Amniotic epithelial cell (primary cell): ENCODE results near the gene WDR81.

ENCODE experiments used
- DNase-seq: peaks from one replicate; pipeline ENCODE4 v3.0.0-alpha.2; 2010; ENCODE audit warnings: low read depth

Gene WDR81

DNA sequence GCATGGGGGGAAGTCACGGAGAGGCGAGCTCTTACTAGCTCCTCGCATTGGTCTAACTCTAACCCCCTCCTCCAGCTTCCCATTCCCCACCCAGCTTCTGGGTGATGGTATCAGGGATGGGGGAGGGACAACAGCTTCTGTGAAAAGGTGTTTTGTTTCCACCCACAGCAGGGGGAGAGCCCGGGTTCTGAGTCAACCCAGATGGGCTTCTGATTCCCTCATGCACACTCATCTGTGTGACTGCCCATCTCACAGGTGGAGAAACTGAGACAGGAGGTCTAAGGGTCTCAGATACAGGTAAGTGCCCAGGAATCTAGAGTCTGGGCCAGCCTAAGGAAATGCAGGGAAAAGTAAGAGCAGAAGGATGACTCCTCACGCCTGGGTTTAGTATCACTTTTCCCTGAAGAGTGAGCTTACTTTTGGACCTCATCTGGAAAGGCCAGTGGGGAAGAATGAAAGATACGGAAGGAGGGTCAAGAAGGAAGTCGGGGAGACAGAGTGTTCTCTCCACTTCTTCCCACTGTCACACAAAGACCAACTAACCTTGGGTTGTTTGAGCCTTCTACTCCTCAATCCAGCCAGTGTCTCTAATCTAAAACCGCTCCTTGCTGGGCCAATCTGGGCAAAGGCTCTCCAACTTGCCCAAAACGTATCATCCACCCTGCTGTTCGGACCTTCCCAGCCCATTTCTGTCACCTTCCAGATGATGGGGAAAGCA is 11.2 kb upstream of the WDR81 start:
- DNase-seq, result no peak

- peak; percentile 48 for DNase-seq
These were observed 10.6 kb upstream of the WDR81 start for GRCh38 chr17:1713878-1714426.

DNA sequence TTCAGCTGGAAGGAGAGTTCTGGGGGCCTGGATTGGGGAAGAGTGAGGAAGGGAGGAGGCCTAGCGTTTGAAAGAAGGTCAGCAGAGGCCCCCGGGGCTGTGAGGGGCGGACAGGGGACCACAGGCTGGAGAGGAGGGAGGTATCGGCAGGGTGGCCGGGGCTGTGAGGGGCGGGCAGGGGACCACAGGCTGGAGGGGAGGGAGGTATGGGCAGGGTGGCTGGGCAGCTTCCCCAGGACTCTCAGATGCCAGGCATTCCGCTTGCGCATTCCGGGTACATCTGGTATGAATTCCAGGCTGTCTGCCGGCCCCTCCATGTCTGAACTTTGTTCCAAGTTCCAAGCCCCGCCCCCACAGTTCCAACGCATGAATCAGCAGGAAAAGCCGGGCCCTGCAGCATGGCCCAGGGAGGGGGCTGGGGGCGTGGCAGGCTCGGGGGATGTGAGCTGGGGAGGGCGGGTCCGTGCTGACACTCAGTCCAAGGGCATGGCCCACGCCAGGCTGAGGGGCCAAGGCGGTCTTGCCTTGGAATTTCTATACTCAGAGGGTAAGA is 10.0 kb upstream of the WDR81 start:
- DNase-seq, result peak; percentile 96

DNA sequence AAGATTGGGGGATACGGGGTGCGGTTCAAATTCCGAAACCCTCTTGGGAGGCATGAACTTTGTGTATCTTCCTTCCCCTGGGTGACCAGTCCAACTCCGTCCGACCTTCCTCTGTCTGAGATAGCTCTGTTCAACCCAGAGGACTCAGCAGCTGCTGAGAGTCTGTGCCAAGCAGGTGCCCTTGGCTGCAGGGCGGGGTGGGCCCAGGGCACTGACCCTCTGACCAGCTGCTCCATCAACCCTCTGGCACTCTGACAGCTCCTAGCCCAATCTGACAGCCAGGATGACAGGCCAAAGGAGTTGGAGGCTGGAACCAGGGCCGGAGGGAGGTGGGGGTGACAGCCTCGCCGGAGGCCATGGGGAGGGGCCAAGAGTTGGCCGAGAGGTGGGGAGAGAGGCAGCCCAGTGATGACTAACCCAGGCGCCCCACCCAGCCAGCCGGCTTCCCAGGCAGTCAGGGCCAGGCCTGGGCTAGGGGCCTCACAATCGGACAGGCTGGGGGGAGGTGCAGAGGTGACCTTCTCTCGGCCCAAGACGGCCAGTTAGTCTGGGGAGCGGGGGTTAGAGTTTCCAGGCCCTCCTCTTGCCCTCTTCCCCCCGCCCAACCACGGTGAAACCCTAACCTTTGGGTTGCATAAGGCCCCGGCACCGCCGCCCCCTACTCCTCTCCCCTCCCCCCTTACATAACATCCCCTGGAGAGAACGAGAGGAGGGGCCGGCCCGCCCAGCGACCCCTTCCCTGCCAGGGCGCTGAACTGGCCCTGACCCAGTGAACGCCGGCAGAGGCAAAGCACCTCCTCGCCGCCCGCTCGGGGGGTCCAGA is 9.3 kb upstream of the WDR81 start:
- peak; percentile 85 for DNase-seq

- DNase-seq, result no peak
These were observed 8.8 kb upstream of the WDR81 start for GRCh38 chr17:1715803-1716075.

DNA sequence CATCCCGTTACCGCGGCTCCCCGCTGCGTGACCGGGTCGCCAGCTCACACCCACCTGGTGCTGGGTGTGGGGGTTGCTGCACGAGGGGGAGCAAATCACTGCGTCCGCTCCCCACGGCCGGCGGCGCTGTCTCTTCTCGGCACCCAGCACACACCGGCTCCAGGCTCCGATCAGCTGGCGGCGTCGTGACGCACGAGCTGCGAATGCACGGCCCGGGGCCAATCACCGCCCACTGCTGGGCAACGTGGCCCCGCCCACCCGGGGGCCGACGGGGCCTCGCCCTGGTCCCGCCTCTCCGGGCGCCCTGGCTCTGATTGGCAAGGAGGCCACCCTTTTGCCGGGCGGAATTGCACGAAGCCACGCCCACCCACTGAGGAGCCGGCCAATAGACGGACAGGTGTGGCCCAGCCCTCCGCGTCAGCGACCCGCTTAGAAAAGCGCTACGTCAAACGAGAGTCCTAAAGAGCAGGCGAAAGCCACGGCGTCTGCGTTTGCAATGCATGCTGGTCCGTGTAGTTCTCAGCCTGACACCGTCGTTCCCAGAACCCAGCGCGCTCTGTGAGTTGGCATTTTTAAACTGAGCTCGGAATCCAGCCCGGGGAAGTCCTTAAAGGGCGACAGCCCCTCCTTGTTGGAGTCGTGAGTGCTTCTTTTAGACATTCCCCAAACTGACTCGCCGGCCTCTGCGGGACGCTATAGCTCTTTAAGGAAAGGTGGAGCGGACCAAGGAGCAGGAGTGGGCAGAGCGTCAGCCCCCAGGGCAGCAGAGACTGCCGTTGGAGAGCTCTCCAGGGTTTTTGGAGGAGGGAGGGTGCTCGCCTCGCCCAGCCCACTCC is 8.2 kb upstream of the WDR81 start:
- peak; percentile 100 for DNase-seq

DNA sequence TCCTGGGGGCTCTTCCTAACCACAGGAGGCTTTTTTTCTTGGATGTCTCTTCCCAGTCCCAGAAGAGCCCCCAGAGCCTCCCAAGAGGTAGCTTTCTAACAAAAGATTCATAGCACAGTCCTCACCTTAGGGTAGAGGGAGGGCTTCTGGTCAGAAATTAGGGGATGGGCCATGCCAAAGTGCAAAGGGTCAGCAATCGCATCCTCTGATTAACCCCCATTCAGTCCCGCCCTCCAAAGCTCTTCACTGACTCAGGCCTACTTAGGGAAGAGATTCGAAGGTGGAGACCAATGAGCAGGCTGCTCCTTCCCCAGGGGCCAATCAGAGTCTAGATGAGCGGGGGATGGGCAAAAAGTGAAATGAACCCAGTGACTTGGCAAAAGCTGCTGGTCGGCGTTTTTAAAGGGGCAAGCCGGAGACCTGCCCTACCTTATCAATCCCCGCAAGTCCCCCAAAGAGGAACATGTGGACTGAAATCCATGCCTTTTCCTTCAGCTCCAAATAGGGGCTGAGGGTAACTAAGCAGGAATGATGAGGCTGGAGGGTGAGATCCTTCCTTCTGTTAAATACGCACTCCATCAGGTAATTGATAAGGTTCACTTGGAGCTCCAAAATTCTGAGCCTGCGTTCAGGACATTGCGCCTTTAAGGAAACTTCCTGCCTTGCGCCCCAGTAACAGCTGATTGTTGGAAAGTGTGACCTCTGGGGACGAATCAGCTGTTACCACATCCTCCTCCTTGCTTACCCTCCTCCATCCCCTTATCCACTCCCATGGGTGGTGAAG is 7.4 kb upstream of the WDR81 start:
- DNase-seq, result peak; percentile 100

DNA sequence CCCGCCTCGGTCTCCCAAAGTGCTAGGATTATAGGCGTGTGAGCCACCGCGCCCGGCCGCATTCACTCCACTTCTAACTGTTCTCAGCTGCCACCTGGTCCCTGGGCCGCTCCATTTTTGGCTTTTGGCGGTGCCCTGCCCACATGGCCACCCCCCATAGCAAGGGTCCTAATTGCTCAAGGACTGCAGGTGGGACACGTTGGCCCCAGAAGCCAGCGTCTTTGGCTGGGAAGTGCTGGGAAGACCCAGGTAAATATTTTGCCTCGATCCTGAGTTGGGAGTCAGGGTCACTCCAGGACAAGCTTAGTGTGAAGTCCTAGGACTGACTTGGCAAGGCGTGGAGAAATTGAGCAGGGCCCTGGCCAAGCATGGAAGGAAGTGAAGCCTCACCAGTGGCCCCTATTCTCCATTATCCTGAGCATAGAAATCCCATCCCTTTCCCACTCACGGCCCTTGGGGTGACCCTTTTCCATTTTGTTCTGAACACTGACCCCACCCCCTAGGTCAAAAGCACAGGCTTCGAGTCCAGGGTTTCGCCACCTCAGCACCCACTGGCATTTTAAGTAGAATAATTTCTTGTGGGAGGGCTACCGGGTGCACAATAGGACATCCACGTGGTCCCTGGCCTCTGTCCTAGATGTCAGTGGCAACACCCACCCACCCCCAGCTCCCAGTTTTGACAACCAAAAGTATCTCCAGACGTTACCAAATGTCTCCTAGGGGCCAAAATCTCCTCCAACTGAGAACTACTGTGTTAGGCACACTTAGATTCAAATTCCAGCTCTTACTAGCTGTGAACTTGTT is 5.9 kb upstream of the WDR81 start:
- no peak for DNase-seq

- DNase-seq, result peak; percentile 57
These were observed 3.6 kb upstream of the WDR81 start for GRCh38 chr17:1720856-1721386.

DNA sequence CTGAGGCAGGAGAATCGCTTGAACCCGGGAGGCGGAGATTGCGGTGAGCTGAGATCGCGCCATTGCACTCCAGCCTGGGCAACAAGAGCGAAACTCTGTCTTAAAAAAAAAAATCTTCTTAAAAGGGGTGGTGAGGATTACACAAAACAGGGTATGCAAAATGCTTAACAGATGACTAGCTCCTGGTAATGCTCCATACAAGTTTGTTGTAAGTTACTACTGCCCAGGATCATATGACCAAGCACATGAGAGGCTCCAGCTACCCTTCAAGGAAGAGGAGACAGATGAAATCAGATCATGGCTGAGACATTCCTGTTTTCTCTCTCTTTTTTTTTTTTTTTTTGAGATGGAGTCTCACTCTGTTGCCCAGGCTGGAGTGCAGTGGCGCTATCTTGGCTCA is 2.5 kb upstream of the WDR81 start:
- peak; percentile 59 for DNase-seq

DNA sequence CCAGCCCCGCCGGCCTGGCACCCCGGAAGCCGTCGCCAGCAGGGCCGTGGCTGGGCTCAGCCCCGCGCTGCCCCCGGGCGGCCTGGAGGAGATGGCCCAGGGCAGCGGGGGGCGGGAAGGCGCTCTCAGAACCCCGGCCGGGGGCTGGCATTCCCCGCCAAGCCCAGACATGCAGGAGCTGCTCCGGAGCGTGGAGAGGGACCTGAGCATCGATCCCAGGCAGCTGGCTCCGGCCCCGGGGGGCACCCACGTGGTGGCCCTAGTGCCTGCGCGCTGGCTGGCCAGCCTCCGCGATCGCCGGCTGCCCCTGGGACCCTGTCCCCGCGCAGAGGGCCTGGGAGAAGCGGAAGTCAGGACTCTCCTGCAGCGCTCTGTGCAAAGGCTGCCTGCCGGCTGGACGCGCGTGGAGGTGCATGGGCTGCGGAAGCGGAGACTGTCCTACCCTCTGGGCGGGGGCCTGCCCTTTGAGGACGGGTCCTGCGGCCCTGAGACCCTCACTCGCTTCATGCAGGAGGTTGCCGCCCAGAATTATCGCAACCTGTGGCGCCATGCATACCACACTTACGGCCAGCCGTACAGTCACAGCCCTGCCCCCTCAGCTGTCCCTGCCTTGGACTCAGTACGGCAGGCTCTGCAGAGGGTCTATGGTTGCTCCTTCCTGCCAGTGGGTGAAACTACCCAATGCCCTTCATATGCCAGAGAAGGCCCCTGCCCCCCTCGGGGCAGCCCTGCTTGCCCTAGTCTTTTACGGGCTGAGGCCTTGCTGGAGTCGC is 551 bp downstream of the WDR81 start:
- no peak for DNase-seq

DNA sequence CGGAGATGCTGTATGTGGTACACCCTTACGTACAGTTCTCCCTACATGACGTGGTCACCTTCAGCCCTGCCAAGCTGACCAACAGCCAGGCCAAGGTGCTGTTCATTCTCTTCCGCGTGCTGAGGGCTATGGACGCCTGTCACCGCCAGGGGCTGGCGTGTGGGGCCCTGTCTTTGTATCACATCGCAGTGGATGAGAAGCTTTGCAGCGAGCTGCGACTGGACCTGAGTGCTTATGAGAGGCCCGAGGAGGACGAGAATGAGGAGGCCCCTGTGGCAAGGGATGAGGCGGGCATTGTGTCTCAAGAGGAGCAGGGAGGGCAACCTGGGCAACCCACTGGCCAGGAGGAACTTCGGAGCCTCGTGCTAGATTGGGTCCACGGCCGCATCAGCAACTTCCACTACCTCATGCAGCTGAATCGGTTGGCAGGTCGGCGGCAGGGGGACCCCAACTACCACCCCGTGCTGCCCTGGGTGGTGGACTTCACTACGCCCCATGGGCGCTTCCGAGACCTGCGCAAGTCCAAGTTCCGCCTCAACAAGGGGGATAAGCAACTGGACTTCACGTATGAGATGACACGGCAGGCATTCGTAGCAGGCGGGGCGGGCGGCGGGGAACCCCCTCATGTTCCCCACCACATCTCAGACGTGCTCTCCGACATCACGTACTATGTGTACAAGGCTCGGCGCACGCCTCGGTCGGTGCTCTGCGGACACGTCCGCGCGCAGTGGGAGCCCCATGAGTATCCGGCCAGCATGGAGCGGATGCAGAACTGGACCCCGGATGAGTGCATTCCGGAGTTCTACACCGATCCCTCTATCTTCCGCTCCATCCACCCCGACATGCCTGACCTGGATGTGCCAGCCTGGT is 1.4 kb downstream of the WDR81 start:
- DNase-seq, result no peak

DNA sequence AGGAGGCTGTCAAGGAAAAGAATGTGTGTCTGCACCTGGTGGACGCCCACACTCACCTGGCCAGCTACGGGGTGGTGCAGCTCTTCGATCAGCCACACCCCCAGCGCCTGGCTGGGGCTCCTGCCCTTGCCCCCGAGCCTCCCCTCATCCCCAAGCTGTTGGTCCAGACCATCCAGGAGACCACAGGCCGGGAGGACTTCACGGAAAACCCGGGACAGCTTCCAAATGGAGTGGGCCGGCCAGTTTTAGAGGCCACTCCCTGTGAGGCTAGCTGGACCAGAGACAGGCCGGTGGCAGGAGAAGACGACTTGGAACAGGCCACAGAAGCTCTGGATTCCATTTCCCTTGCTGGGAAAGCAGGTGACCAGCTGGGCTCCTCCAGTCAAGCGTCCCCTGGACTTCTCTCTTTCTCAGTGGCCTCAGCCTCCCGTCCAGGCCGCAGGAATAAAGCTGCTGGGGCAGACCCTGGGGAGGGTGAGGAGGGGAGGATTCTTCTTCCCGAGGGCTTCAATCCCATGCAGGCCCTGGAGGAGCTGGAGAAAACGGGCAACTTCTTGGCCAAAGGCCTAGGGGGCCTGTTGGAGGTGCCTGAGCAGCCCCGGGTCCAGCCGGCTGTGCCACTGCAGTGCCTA is 2.2 kb downstream of the WDR81 start:
- no peak for DNase-seq

GRCh38 chr17:1727258-1727789 is 2.8 kb downstream of the WDR81 start:
- DNase-seq, result no peak

DNA sequence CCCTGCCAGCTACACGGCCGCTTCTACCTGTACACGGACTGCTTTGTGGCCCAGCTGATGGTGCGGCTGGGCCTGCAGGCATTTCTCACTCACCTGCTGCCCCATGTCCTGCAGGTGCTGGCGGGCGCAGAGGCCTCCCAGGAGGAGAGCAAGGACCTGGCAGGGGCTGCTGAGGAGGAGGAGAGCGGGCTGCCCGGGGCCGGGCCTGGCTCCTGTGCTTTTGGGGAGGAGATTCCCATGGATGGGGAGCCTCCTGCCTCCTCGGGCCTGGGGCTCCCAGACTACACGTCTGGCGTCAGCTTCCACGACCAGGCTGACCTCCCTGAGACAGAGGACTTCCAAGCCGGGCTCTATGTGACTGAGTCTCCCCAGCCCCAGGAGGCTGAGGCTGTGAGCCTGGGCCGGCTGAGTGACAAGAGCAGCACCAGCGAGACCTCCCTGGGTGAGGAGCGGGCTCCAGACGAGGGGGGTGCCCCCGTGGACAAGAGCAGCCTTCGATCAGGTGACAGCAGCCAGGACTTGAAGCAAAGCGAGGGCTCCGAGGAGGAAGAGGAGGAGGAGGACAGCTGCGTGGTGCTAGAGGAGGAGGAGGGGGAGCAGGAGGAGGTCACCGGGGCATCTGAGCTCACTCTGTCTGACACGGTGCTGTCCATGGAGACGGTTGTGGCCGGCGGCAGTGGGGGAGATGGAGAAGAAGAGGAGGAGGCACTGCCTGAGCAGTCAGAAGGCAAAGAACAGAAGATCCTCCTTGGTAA is 3.5 kb downstream of the WDR81 start:
- no peak for DNase-seq

DNA sequence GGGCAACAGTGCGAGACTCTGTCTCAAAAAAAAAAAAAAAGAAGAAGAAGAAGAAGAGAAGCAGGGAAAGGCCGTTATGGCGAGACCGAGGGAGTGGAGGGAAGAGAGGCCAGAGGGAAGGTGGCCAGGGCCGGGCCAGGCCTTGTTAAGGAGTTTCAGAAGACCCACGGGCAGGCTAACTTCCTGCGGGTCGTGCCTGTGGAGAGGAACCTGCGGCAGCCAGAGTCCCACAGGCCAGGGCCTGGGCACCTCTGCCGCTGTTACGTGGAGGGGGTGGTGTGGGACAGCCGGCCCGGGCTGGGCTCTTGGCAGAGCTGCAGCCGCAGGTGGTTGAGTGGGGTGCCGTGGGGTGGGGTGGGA is 5.4 kb downstream of the WDR81 start:
- DNase-seq, result no peak
